HG03103 (cell line): ENCODE data around the gene CPD.

Experiments
- ATAC-seq: cut with Tn5 transposase; IDR thresholded peaks from one replicate; pipeline ENCODE4 v1.9.1; 2021; ENCODE audit warnings: low read depth; ENCODE audit not compliant: unreplicated experiment

The CPD gene

GRCh38 chr17:30352240-30352814, 26.4 kb upstream of the CPD start:
- no peak for ATAC-seq

- ATAC-seq: no peak
These were observed 24.0 kb upstream of the CPD start for GRCh38 chr17:30354701-30355100.

GRCh38 chr17:30357476-30357875, 21.3 kb upstream of the CPD start:
- ATAC-seq: no peak

GRCh38 chr17:30358055-30358760, 20.5 kb upstream of the CPD start:
- no peak for ATAC-seq

GRCh38 chr17:30360086-30360808, 18.5 kb upstream of the CPD start:
- no peak for ATAC-seq

- no peak for ATAC-seq
These were observed 16.9 kb upstream of the CPD start for GRCh38 chr17:30361766-30362279.

GRCh38 chr17:30363715-30364202, 15.0 kb upstream of the CPD start:
- peak; percentile 73 for ATAC-seq

GRCh38 chr17:30366536-30366935, 12.2 kb upstream of the CPD start:
- no peak for ATAC-seq

- ATAC-seq: no peak
These were observed 9.6 kb upstream of the CPD start for GRCh38 chr17:30368912-30369720.

- ATAC-seq: no peak
These were observed 8.7 kb upstream of the CPD start for GRCh38 chr17:30369995-30370394.

GRCh38 chr17:30372755-30373154, 6.0 kb upstream of the CPD start:
- no peak for ATAC-seq

GRCh38 chr17:30375661-30376060, 3.1 kb upstream of the CPD start:
- no peak for ATAC-seq

- ATAC-seq: no peak
These were observed 1.9 kb upstream of the CPD start for GRCh38 chr17:30376621-30377452.

- no peak for ATAC-seq
These were observed 1.0 kb upstream of the CPD start for GRCh38 chr17:30377574-30378240.

GRCh38 chr17:30378241-30378824, 394 bp upstream of the CPD start:
- no peak for ATAC-seq

GRCh38 chr17:30379303-30379902, 676 bp downstream of the CPD start:
- ATAC-seq: peak; percentile 9

- ATAC-seq: no peak
These were observed 1.2 kb downstream of the CPD start for GRCh38 chr17:30379903-30380381.

GRCh38 chr17:30380643-30381339, 2.1 kb downstream of the CPD start:
- ATAC-seq: no peak
